ENCODE results near the gene KLHDC7B.

The KLHDC7B gene

DNA sequence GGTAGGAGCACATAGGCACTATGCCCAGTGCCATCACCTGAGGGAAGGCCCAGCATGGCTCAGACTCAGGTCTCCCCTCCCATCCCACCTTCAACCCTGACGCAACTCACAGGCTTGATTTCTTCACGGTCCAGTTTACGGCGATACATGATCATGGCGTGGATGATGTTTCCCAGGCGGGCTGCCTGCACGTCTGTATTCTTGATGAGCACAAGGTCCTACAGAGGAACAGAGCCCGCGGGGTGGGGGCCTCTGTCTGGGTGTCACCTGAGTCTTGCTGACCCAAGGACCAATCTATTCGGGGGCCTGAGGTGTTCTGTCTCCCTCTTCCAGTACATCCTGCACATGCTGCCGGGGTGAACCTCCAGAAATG, 28.7 kb downstream of the KLHDC7B start:
- no peak for DNase-seq

GRCh38 chr22:50575426-50575941, 29.8 kb downstream of the KLHDC7B start:
- no peak for DNase-seq

GRCh38 chr22:50576070-50576469, 30.4 kb downstream of the KLHDC7B start:
- DNase-seq, result no peak

DNA sequence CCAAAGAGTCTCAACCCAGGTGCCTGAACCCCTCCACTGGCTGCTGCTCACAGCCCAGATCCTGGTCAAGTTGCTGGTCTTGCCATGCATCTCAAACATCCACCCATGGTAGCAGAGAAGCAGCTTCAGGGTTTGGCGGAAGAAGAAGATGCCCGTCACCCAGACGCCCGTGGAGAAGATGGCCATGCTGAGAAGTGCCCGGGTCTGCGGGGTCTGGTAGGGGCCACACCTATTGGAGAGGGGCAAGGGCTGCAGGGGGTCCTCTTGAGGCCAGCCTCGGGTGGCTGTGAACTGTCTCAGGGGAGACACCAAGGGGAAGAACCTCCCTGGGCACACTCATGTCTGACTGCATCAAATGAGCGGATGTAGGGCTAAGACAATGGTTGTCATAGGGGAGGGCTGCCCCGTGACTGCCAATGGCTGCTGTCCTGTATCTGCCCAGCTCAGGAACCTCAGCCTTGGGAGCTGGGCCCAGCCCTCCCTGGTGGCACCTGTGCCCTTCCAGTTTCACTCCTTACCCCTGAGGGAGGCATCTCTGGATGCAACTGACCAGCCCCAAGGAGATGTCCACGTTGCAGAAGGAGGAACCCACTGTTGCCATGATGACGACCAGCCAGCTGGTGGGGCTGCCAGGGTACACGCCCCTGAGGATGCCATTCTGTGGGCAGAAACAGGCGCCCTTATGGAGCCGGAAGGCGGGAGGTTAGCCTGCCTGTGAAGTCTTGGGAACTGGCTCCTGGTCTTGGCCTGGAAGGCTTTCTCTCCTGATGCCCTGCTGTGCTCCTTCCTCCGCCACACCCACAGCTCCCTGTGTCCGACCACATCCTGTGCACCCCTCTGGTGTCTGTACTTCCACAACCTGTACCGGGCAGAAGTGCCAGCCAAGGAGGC, 31.4 kb downstream of the KLHDC7B start:
- DNase-seq, result no peak

DNA sequence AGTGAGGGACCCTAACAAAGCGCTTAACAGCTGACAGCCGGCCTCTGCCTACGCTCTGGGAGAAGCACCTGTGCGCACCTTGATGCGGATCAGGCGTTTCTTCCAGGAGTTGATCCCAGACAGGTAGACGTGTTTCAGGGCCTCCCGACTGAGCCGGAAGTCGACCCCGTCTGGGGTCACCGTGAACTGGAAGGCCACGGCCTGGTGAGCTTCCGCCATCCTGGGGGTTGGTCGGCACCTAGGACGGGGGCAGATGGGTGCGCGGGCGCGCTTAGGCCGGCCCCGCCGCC, 31.9 kb downstream of the KLHDC7B start:
- DNase-seq, result no peak

- no peak for DNase-seq
Observed at GRCh38 chr22:50577987-50578775, 32.5 kb downstream of the KLHDC7B start, which contains the start of gene CPT1B. TSS of gene CPT1B (minus strand) at chr22:50578427. CDS start at chr22:50577915, 512 bp downstream.

GRCh38 chr22:50578776-50579310, 33.1 kb downstream of the KLHDC7B start:
- DNase-seq, result no peak

DNA sequence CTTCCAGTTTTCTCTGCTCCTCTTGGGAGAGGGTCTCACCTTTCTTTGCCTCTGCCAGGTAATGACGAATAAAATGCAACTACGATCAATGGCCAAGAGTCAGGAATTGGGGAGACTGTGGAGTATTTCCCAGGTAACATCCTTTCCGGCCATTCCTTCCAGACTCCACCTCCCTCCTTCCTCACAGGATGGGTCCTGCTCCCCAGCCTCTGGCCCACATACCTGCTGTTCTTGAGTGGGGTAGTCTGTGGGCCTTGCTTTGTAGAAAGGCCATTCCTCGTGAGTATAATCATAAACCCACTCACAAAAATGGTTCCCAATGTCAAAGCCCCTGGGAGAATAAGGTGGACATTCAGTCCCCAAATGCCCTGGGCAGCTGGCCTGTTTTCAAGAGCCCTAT, 34.1 kb downstream of the KLHDC7B start:
- DNase-seq, result no peak

DNA sequence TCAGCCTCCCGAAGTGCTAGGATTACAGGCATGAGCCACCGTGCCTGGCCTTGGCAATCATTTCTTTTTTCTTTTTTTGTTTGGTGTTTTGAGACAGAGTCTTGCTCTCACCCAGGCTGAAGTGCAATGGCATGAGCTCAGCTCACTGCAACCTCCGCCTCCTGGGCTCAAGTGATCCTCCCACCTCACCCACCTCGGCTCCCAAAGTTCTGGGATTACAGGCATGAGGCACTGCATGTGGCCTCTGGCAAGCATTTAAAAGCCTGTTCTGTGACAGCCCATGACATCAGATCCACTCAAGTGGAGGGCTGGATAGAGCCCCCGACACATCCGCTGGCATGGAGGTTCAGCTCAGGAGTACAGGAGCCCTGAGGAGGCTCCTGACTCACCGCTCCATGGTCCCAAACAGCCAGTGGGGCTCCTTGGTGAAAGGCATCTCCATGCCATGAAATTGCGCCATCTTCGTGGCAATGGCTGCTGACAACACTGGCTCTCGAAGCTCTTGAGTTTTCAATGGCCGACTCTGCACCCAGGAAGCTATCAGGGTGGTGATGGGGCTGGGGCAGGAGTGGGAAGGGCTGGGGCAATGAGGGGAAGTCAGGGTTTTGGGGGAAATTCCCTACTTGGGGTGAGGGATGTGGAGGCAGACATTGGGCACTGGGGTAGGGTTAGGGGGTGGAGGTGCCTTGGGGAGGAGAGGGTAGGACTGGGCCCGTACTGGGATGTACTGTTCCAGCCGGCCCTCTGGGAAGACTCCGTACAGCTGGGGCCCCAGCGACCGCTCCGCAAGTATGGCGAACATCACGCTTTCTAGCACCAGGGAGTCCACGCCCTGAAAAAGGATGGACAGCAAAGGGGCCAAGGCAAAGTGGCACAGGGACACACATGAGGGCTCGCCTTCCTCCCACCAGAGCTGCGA, 35.6 kb downstream of the KLHDC7B start:
- DNase-seq, result no peak

DNA sequence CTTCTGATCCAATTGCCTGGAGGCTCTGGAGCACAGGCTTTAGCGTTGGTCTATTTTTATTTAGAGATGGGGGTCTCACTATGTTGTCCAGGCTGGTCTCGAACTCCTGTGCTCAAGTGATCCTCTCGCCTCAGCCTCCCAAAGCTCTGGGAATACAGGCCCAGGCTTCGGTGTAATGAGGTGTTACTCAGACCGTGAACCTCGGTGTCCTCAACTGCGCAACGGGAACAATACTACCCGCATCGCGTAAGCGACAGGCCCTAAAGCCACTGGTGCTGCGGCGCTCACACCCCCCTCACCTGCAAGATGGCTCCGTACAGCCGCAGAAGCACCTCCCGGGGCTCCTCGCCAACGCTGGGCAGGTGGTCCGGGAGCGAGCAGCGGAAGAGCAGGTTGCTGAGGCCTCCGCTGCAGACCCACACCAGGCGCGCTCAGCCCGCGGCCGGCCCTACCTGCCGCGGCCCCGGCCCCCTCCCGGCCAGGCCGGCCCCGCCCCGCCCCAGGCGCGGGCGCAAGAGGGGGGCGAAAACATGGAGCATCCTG, 36.3 kb downstream of the KLHDC7B start:
- DNase-seq, result peak; percentile 22

DNA sequence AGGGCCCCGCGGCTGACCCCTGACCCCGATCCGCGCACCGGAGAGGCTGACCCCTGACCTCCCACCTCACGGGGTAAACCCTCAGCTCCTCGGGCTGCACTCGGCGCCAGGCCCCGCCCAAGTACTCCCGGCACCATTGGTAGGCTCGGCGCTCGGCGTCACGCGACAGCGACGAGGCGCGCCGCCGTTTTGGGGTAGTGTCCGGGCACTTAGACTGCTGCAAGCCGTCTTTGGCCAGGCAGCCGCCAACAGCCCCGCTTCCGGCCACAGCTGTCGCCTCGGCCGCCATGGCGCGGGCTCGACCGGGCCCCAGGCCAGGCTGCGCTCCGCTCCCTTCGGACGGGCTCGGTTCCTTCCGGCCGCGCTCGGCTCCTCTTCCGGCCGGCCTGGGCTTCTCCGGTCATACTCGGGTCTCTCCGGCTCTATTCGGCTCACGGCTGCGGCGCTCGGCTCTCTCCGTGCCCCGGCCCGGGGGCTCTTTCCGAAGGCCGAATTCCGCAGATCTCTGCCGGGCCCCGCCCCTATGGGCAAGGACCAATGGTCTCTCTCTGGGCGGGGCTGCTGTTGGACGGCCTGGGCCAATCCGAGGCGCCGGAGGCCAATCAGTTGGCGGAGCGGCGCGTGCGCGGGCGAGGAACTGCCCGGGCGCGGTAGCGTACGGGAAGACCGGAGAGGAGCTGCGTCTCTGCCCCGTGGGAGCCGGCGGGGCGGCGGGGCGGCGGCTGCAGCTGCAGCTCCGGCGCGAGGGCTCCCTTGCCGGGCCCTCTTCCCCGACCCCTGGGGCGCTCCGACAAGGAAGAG, 37.0 kb downstream of the KLHDC7B start, which contains the start of gene CHKB:
CHKB (minus strand) TSS at position 357 of the 801 bp plus-strand sequence; CDS start at position 289, 68 bp downstream.
- peak; percentile 98 for DNase-seq

GRCh38 chr22:50583294-50583861, 37.7 kb downstream of the KLHDC7B start:
- no peak for DNase-seq

GRCh38 chr22:50584106-50585096, 38.7 kb downstream of the KLHDC7B start:
- DNase-seq, result no peak

GRCh38 chr22:50585238-50585637, 39.5 kb downstream of the KLHDC7B start:
- DNase-seq, result no peak

GRCh38 chr22:50585781-50586180, 40.1 kb downstream of the KLHDC7B start:
- no peak for DNase-seq

DNA sequence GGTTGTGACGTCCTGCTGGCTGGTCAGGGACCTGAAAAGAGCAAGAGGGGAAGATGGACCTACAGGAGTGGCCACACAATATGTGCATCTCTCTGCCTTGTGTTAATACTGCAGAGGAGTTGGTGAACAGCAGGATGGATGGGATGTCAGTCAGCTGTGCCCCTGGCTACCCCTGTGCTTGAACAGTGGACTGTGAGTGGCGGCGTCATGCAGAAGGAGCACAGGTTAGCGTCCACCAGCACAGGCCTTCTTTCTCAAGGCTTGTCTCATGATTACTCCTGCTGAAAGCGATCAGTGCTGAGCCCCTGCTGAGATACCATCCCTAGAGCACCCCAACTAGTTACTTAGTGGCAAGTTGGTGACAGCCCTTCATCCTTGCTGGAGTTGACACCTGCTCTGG, 40.7 kb downstream of the KLHDC7B start:
- DNase-seq, result no peak

- no peak for DNase-seq
Observed at GRCh38 chr22:50587407-50587806, 41.7 kb downstream of the KLHDC7B start.

GRCh38 chr22:50595189-50595588, 49.5 kb downstream of the KLHDC7B start:
- DNase-seq, result no peak

- no peak for DNase-seq
Observed at GRCh38 chr22:50597097-50597496, 51.4 kb downstream of the KLHDC7B start.
